Thoracic aorta (tissue), 2 donors: Measurements from ENCODE around the gene MED15. TPM values are rescaled to one million over a fixed set of nuclear protein-coding genes. Genes with fewer than 3 reads are reported as not detected.
A peak's percentile ranks its signal among the peaks of the same experiment; 100 is the strongest.

Source experiments
- ATAC-seq: fragments of 150-250 bp; one replicate; pipeline ENCODE4 v1.8.0; 2017; ENCODE audit warnings: low read depth; ENCODE audit not compliant: insufficient number of reproducible peaks, low FRiP score
- DNase-seq: peaks from one replicate; pipeline ENCODE4 v3.0.0-alpha.2; 2020; ENCODE audit warnings: low spot score
- H3K27ac ChIP-seq, 2 donors: fragments of 200-600 bp; sonication (generic); 1 replicate in 1 of 2; 2 replicates in 1 of 2; pipeline ENCODE4 v1.5.1; 2016; ENCODE audit warnings: mild to moderate bottlenecking in 2 of 2, moderate library complexity in 2 of 2
- H3K27me3 ChIP-seq: fragments of 200-600 bp; sonication (generic); replicated peaks from 2 replicates; pipeline ENCODE4 v1.6.0; 2016; ENCODE audit warnings: mild to moderate bottlenecking; ENCODE audit not compliant: insufficient read depth
- H3K36me3 ChIP-seq: fragments of 200-600 bp; sonication (generic); one replicate; pipeline ENCODE4 v1.5.1; 2016
- H3K4me1 ChIP-seq, 2 donors: fragments of 200-600 bp; sonication (generic); 1 replicate in 1 of 2; 2 replicates in 1 of 2; pipeline versions ENCODE4 v1.5.1 to v1.6.0; 2016; ENCODE audit warnings: low read depth in 2 of 2, mild to moderate bottlenecking in 1 of 2; ENCODE audit not compliant: control insufficient read depth in 1 of 2
- H3K4me3 ChIP-seq: fragments of 200-600 bp; sonication (generic); 2 replicates; pipeline ENCODE4 v1.5.1; 2016; ENCODE audit warnings: mild to moderate bottlenecking
- H3K9me3 ChIP-seq: fragments of 200-600 bp; sonication (generic); 2 replicates; pipeline ENCODE4 v1.5.1; 2016
- total RNA-seq, 2 donors: library from RNA; depleted of rRNA; stranded (reverse); fragments of >200 nt; gene quantifications; one replicate each; pipeline versions ENCODE4 v1.1.0 to v1.2.3, GENCODE V29; 2016
- TF ChIP-seq, protein P1 (sequence below): fragments of 200-600 bp; sonication (generic); IDR thresholded peaks from one replicate; pipeline ENCODE4 v1.5.1; 2019; ENCODE audit warnings: antibody characterized with exemption

The MED15 gene
- total RNA-seq, 2 donors from 2014 or later = 78.9 to 98.6 TPM

- H3K27me3 ChIP-seq = no peaks in the 10 kb centered on the region
- ATAC-seq = no peak
- H3K36me3 ChIP-seq = peaks cover 60% of the 10 kb centered on the region
- TF ChIP-seq, protein P1, sequence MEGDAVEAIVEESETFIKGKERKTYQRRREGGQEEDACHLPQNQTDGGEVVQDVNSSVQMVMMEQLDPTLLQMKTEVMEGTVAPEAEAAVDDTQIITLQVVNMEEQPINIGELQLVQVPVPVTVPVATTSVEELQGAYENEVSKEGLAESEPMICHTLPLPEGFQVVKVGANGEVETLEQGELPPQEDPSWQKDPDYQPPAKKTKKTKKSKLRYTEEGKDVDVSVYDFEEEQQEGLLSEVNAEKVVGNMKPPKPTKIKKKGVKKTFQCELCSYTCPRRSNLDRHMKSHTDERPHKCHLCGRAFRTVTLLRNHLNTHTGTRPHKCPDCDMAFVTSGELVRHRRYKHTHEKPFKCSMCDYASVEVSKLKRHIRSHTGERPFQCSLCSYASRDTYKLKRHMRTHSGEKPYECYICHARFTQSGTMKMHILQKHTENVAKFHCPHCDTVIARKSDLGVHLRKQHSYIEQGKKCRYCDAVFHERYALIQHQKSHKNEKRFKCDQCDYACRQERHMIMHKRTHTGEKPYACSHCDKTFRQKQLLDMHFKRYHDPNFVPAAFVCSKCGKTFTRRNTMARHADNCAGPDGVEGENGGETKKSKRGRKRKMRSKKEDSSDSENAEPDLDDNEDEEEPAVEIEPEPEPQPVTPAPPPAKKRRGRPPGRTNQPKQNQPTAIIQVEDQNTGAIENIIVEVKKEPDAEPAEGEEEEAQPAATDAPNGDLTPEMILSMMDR = peak; percentile 59
- no peak overlapping the region for H3K27ac ChIP-seq
- no peaks in the 10 kb centered on the region for H3K9me3 ChIP-seq
- peaks cover 19 to 40% of the 10 kb centered on the region in 2 donors for H3K4me1 ChIP-seq
- no peak overlapping the region for H3K4me3 ChIP-seq
- no peak for DNase-seq
These were observed 64.2 kb downstream of the MED15 start for GRCh38 chr22:20571531-20572007.

DNA sequence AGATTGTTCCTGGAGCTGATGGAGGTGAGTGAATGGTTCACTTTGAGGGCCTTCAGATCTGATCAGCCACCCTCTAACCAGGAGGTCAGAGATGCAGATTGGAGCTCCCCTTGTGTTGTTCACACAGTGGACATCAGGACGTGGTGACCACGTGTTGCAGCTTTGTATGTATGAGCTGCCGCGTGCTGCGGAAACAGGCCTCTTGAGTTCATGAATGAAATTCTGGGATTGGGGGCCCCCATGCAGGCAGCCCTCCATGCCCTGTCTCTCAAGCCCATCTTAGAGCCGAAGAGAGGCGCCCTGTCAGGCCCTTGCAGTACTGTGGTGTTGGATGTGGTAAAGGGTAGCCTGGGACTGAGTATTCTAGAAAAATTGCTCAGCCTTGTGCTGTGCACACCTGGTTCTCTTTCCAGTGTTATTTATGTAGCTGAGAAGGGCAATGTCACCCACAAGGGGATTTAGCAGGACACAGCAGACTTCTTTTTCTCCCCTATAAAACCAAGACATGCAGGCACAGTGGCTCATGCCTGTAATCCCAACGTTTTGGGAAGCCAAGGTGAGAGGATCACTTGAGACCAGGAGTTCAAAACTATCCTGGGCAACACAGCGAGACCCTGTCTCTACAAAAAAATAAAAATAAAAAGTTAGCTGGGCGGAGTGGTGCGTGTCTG lies 64.9 kb downstream of the MED15 start:
- Histone ChIP-seq H3K4me1 (peaks cover 19 to 38% of the 10 kb centered on the region in 2 donors), H3K9me3 (no peaks in the 10 kb centered on the region), H3K4me3 (no peak overlapping the region), H3K27me3 (no peaks in the 10 kb centered on the region), H3K27ac (no peak overlapping the region), H3K36me3 (peaks cover 56% of the 10 kb centered on the region)
- TF ChIP-seq, protein P1 = no peak
- DNase-seq (no peak), ATAC-seq (no peak)

DNA sequence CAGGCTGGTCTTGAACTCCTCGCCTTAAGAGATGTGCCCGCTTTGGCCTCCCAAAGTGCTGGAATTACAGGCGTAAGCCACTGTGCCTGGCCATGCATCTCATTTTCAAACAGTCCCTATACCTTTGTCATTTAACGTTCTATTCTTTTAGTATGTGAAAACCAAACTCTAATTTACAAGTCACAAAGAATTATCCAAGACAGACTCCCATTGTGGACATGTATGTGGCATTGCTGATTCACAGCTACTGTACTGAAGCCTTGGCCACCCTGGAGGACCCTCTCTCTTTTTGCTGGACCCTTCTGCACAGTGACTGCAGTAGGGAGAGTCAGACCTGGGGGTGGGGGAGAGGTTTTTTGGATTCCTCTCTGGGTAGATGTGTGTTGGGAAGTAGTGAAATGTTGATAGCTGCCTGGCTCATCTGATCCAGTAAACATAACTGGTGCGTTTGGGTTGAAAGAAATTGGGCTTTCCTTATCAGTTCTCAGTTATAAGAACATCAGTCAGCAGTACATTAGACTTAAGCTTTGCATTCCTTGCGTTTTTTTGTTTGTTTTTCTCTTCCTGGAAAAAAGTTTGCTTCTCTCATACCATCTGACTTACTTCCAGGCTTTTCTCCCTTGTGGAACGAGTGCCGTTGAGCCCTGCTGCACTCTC lies 65.9 kb downstream of the MED15 start:
- Histone ChIP-seq H3K27me3 (no peaks in the 10 kb centered on the region), H3K27ac (no peak overlapping the region), H3K4me3 (no peak overlapping the region), H3K4me1 (peaks cover 19 to 29% of the 10 kb centered on the region in 2 donors), H3K36me3 (peaks cover 48% of the 10 kb centered on the region), H3K9me3 (no peaks in the 10 kb centered on the region)
- ATAC-seq (no peak), DNase-seq (no peak)
- TF ChIP-seq, protein P1 = no peak

DNA sequence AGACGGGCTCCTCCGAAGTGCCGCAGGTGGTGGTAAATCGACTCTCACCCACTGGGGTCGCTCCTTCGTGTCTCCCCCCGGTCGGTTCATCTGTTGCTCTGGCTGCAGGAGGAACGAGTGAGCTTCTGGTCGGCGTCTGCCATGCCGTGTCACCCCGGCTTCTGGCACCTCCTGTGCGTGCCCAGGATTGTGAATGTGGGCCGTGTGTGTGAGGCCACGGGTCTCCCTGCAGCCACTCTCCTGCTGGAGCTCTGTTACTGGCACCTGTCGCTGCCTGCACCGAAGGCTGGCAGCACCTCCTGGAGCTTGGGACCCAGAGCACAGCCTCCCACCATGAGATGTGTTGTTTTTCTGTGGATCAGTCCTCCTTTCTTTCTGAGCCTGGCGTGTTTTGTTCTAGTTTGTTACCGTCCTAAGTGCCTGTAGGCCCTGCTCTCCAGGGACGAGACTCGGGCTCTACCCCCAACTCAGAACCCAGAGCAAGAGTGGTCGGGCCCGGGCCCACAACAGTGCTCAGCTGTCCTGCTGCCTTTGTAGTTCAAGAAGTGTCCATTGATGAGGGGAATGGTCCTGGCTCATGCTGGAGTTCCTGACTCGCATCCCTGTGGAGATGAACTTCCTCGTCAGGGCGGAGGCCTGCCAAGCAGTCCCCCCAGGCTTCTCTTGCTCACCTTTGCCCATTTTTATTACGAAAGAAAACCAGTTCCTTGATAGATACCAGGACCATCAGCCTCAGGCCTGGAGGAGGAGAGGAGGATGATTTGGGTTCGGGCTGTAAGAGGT lies 66.6 kb downstream of the MED15 start:
- Histone ChIP-seq H3K27me3 (no peaks in the 10 kb centered on the region), H3K4me3 (no peak overlapping the region), H3K27ac (no peak overlapping the region), H3K4me1 (peaks cover 16 to 29% of the 10 kb centered on the region in 2 donors), H3K36me3 (peaks cover 42% of the 10 kb centered on the region), H3K9me3 (no peaks in the 10 kb centered on the region)
- DNase-seq (no peak), ATAC-seq (no peak)
- TF ChIP-seq, protein P1 = no peak

DNA sequence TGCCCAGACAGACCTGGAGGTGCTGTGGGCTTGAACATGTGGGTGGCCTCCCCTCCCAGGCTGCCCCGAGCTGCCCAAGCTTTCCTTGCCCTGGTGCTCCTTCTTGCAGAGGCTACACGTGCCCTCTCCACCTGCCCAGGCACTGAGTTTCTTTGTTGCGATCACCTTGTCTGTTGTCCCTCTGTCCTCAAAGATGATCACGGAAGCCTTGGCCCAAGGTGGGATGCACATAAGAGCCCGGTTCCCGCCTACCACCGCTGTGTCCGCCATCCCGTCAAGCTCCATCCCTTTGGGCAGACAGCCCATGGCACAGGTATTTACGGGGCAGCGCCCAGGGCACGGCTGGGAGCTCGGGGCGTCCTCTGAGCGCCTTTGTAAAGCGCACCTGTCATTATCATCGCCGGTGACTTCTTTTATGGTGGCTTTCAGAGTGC lies 67.5 kb downstream of the MED15 start:
- peaks cover 42% of the 10 kb centered on the region for H3K36me3 ChIP-seq
- no peak overlapping the region for H3K4me3 ChIP-seq
- H3K27me3 ChIP-seq = no peaks in the 10 kb centered on the region
- no peak for DNase-seq
- H3K9me3 ChIP-seq = no peaks in the 10 kb centered on the region
- H3K27ac ChIP-seq = no peak overlapping the region
- ATAC-seq = no peak
- TF ChIP-seq, protein P1 = no peak
- peaks cover 8 to 27% of the 10 kb centered on the region in 2 donors for H3K4me1 ChIP-seq
